SK-N-MC (cell line): Measurements from ENCODE around the gene GPATCH2.
A peak's percentile ranks its signal among the peaks of the same experiment; 100 is the strongest.

Experiments
- DNase-seq: peaks from one replicate; pipeline ENCODE4 v3.0.0-alpha.2; 2011; ENCODE audit warnings: low read depth, low spot score
- H3K27ac ChIP-seq: fragments of 200-600 bp; sonication (generic); 2 replicates; pipeline ENCODE4 v1.5.1; 2016; ENCODE audit warnings: mixed run types
- H3K36me3 ChIP-seq: fragments of 200-600 bp; sonication (generic); 2 replicates; pipeline ENCODE4 v1.6.1; 2017; ENCODE audit warnings: antibody characterized with exemption, low read length, mixed read lengths; ENCODE audit not compliant: insufficient read depth
- H3K4me3 ChIP-seq: fragments of 200-600 bp; sonication (generic); 2 replicates; pipeline ENCODE4 v1.5.1; 2016
- H3K9ac ChIP-seq: fragments of 200-600 bp; sonication (generic); 2 replicates; pipeline ENCODE4 v1.8.0; 2017; ENCODE audit warnings: mixed run types, mixed read lengths; ENCODE audit not compliant: insufficient read length
- H3K9me3 ChIP-seq: fragments of 200-600 bp; sonication (generic); 2 replicates; pipeline ENCODE4 v1.6.1; 2017; ENCODE audit warnings: low read depth, mild to moderate bottlenecking, antibody characterized with exemption, low read length, moderate library complexity, mixed read lengths
- EZH2 ChIP-seq: fragments of 200-600 bp; sonication (generic); IDR thresholded peaks from one replicate; pipeline ENCODE4 v1.6.1; 2017; ENCODE audit warnings: antibody characterized with exemption
- FOXP2 ChIP-seq: optimal IDR thresholded peaks from 2 replicates; pipeline ENCODE3; 2011; ENCODE audit warnings: mild to moderate bottlenecking, moderate library complexity; ENCODE audit not compliant: insufficient read depth; ENCODE audit errors: extremely low read length, control extremely low read depth
- POLR2AphosphoS5 ChIP-seq: IDR thresholded peaks from 2 replicates; pipeline ENCODE4 v1.6.1; 2012; ENCODE audit warnings: mild to moderate bottlenecking, low read depth, low read length, borderline replicate concordance

The GPATCH2 gene

DNA sequence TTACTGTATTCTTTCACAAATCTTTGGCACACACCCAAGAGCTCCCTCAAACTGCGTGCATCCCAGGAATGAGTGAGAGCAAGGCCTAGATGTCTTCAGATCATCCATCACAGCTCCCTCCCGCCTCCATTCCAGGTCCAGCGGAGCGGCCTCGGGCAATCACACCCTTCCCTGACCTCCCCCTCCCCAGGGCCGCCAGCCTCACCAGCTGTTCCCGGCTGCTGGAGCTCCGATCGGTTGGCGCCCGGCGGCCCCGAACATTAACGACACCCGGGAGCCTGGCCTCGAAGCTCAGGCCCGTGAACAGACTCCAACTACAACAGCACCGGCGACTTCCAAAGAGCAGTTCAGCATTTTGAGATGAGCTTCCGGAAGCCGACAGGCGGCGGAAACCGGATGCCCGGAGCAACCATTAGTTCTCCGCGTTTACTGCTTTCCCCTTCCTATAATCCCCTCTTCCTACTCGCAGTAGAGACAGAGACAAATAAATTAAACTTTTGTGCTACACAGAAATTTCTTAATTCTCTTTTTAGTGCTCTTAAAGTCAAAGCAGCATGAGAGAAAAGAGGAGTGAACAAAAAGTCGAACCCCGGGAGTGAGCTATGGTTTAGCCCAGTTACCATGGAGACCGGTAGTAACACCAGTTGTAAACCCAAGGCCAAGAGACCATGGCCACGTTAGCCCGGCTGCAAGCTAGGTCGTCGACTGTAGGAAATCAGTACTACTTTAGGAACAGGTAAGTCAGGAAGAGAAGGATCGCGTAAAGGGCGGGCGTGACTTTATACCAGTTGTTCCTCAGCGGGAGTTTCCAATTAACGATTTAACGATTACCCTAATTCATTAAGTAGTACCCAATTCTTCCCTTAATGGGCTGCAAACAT lies at the start of gene GPATCH2, which contains the start of gene SPATA17:
GPATCH2 (minus strand) TSS at position 380 of the 881 bp plus-strand sequence; CDS start at position 261, 119 bp downstream.
SPATA17 (plus strand) TSS at position 634 of the 881 bp plus-strand sequence; CDS start at position 669, 35 bp downstream.
- TF ChIP-seq EZH2 (no peak), FOXP2 (no peak), POLR2AphosphoS5 (peak; percentile 91)
- Histone ChIP-seq H3K27ac (peak within 1 kb of the TSS; percentile 98), H3K9me3 (no peaks in the 10 kb centered on the region), H3K36me3 (no peaks in the 10 kb centered on the region), H3K4me3 (peak within 1 kb of the TSS; percentile 93), H3K9ac (peak within 1 kb of the TSS; percentile 98)
- peak; percentile 75 for DNase-seq

DNA sequence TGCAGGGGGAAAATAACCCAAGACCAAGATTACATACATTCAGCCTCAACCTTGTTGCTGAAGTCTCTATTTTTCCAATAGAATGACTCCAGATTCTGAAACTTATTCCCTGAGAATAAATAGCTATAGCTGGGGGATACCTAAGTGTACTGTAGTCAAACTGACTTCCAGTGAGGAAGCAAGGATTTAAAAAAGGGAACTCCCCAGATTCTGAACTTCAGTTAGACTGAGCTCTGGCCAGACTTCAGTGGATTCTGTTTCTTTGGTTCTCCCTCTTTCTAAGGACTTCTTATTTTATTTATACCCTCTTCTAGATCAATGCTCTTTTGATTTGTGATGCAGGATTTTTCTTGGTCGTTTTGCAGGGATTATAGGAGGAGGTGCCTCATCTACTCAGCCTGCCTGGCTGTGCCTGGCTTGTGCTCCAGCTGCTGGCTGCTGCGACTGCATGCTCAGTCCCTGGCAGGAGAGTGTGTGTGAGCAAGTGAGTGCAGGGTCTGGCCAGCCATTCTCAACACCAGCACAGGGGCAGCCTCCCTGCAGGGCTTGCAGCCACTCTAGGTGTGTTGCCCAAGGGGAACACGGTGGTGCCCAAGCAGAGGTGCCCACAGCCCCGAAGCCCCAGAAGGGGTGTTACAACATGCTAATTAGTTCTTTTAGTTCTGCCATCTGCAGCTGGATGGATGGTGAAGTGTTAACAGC lies 43.3 kb upstream of the GPATCH2 start:
- Histone ChIP-seq H3K27ac (no peak overlapping the region), H3K4me3 (no peak overlapping the region), H3K9ac (no peak overlapping the region), H3K9me3 (no peaks in the 10 kb centered on the region), H3K36me3 (no peaks in the 10 kb centered on the region)
- no peak for DNase-seq
- TF ChIP-seq FOXP2 (no peak), EZH2 (no peak), POLR2AphosphoS5 (no peak)

DNA sequence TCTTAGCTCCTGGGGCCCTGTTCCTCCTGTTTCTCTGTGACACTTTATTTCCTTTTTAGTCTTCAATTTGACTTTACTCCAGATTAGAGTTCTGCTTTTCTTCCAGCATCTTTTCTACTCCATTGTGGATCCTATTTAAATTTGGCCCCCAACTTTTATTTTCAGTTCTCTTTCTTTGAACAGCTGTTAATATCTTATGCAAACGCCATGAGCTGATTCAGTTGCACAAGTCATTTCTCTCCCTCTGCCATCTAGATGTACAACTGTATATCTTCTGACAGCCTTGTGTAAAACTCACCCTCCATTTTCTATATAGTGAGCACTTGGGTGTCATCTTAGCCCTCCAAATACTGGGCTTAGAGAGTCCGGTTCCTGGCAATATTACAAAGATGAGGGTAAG lies 42.5 kb upstream of the GPATCH2 start:
- Histone ChIP-seq H3K4me3 (no peak overlapping the region), H3K9ac (no peak overlapping the region), H3K36me3 (no peaks in the 10 kb centered on the region), H3K27ac (no peak overlapping the region), H3K9me3 (no peaks in the 10 kb centered on the region)
- TF ChIP-seq EZH2 (no peak), POLR2AphosphoS5 (no peak), FOXP2 (no peak)
- DNase-seq, result no peak

DNA sequence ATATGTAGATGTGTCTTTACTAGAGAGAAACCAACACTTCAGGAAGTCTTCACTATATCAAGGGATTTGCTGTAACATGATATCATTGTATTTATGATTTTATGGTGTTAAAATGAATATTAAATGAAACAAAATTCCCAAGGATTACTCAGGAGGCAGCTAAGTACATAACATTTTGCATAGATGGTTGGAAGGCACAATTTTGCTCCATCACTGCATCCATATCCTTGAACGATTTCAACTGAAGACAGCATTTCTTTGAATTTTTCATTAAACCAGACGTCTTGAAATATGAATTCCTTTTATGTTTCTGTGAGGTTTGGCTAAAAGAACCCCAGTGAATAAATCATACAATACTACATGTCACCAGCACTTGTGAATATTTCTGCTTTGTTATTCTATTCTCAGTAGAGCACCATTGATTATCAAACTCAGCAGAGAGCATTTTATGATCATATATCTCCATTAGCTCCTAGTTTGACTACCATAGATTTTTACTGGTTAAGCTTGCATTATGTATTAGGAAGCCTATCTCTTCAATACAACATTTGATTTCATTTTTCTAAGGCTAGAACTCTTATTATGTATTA lies 37.6 kb upstream of the GPATCH2 start:
- H3K36me3 ChIP-seq, result no peaks in the 10 kb centered on the region
- DNase-seq, result no peak
- no peak overlapping the region for H3K27ac ChIP-seq
- H3K4me3 ChIP-seq, result no peak overlapping the region
- TF ChIP-seq EZH2 (no peak), FOXP2 (no peak), POLR2AphosphoS5 (no peak)
- no peaks in the 10 kb centered on the region for H3K9me3 ChIP-seq
- no peak overlapping the region for H3K9ac ChIP-seq

DNA sequence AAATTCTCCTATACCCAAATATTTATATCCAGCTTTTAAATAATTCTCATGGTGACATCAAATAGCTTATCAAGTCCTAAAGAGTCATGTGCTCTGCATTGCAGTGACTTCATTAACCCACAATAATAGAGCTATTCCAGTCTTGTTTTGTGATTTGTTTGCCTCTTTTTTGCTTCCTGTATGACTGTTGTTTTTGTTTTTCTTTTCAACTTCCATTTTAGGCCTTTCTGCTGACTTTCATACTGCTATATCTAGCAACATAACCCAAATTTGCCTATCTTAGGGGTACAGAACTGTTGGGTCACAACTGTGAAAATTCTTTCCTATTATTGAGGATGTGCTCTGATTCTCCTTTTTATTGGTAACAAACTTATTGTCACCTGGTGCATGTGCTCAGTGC lies 30.5 kb upstream of the GPATCH2 start:
- TF ChIP-seq POLR2AphosphoS5 (no peak), FOXP2 (no peak), EZH2 (no peak)
- no peak for DNase-seq
- no peaks in the 10 kb centered on the region for H3K36me3 ChIP-seq
- H3K27ac ChIP-seq, result no peak overlapping the region
- no peak overlapping the region for H3K9ac ChIP-seq
- H3K9me3 ChIP-seq, result no peaks in the 10 kb centered on the region
- H3K4me3 ChIP-seq, result no peak overlapping the region

DNA sequence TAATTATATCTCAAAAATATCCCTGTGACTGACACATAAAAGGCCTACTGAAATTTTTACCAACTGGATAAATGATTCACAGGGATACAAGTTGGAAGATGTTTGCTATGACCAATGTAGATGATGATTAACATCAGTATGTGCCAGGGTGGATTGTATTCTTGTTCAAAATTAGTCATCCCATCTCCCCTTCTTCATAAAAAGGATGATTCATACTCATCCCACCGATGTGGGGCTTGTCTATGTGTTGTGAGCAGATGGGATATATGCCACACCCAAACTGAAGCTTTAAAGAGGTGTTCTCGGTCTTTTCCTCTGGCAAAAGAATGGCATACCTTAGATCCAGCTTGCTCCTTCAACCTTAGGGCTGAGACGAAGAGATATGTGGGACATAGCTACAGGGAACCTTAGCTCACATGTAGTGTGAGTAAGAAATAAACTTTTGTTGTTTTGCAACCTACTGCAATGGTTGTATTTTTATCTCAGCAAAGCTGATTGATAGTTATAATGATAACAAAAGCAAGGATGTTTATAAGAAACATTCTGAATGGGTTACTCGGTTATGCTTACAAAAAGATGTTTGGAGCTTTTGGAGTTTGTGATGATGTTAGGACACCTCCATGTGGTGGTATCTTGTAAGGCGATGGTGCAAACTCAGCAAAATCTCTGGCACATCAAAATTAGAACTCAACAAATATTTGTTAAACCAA lies 29.6 kb upstream of the GPATCH2 start:
- Histone ChIP-seq H3K9ac (no peak overlapping the region), H3K36me3 (no peaks in the 10 kb centered on the region), H3K9me3 (no peaks in the 10 kb centered on the region), H3K27ac (no peak overlapping the region), H3K4me3 (no peak overlapping the region)
- DNase-seq, result no peak
- TF ChIP-seq POLR2AphosphoS5 (no peak), FOXP2 (no peak), EZH2 (no peak)

DNA sequence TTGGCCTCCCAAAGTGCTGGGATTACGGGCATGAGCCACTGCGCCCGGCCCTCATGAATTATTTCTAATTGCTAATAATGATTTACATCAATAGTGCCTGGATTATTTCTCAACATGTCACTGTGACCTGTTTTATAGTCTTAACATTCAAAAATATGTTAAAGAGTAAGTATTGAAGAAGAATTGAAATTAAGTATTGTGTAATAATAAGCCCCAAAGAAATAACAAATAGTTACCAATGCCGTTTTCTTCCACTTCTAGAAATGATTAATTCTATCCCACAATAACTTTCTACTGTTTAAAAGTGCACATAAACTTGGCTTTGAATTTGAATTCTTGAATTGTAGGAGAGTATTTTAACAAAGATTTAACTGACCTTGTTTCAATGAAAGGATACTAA lies 19.8 kb upstream of the GPATCH2 start:
- TF ChIP-seq FOXP2 (no peak), POLR2AphosphoS5 (no peak), EZH2 (no peak)
- Histone ChIP-seq H3K27ac (no peak overlapping the region), H3K4me3 (no peak overlapping the region), H3K9ac (no peak overlapping the region), H3K36me3 (no peaks in the 10 kb centered on the region), H3K9me3 (no peaks in the 10 kb centered on the region)
- DNase-seq, result no peak

DNA sequence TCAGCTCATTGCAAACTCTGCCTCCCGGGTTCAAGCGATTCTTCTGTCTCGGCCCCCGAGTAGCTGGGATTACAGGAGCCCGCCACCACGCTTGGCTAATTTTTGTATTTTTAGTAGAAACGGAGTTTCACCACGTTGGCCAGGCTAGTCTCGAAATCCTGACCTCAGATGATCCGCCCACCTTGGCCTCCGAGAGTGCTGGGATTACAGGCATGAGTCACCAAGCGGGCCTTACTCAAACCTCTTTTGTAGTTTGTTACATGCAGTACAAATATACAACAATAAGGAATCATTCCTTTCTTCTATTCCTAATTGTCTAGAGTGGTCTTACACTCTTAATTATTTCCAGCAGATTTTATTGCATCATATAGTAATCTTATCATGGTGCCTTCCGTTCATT lies 16.9 kb upstream of the GPATCH2 start:
- no peak for TF ChIP-seq EZH2
- TF ChIP-seq FOXP2, result no peak
- no peak for TF ChIP-seq POLR2AphosphoS5
- DNase-seq, result no peak
- Histone ChIP-seq H3K4me3 (no peak overlapping the region), H3K9me3 (no peaks in the 10 kb centered on the region), H3K9ac (no peak overlapping the region), H3K27ac (no peak overlapping the region), H3K36me3 (no peaks in the 10 kb centered on the region)
